Kidney (tissue), 14 donors: Measurements from ENCODE around the gene PIP4K2A. TPM values are rescaled to one million over a fixed set of nuclear protein-coding genes. Genes with fewer than 3 reads are reported as not detected.
A peak's percentile ranks its signal among the peaks of the same experiment; 100 is the strongest.

ENCODE experiments used
- DNase-seq, 5 donors: peaks; one replicate each; pipeline ENCODE4 v3.0.0-alpha.2; 2013 to 2020
- FAIRE-seq: peaks from 2 replicates; lab custom pipeline; 2012; peaks lifted over from hg19 to GRCh38; lab: Jason Lieb, UNC
- H3K27ac ChIP-seq, 2 donors: one replicate each; pipeline ENCODE4 v1.7.0; 2013; ENCODE audit warnings: low read depth in 2 of 2, low read length in 2 of 2, inconsistent platforms in 1 of 2
- H3K27me3 ChIP-seq: one replicate; pipeline ENCODE4 v1.7.1; 2013; ENCODE audit warnings: low read length, inconsistent platforms; ENCODE audit not compliant: control insufficient read depth, insufficient read depth
- H3K36me3 ChIP-seq, 3 donors: one replicate each; pipeline versions ENCODE4 v1.7.0 to v1.7.1; 2013; ENCODE audit warnings: low read length in 3 of 3, control low read depth in 1 of 3, inconsistent platforms in 1 of 3; ENCODE audit not compliant: insufficient read depth in 3 of 3, control insufficient read depth in 2 of 3
- H3K4me1 ChIP-seq, 3 donors: one replicate each; pipeline versions ENCODE4 v1.7.0 to v1.7.1; 2013; ENCODE audit warnings: low read length in 3 of 3, inconsistent platforms in 1 of 3, low read depth in 1 of 3; ENCODE audit not compliant: control insufficient read depth in 2 of 3, insufficient read depth in 2 of 3
- H3K4me3 ChIP-seq, 3 donors: one replicate each; pipeline versions ENCODE4 v1.7.0 to v1.8.1; 2013; ENCODE audit warnings: low read length in 3 of 3, control low read depth in 1 of 3, inconsistent platforms in 1 of 3
- H3K9ac ChIP-seq, 3 donors: one replicate each; pipeline versions ENCODE4 v1.7.0 to v1.7.1; 2013; ENCODE audit warnings: low read length in 3 of 3, control low read depth in 1 of 3, inconsistent platforms in 1 of 3
- H3K9me3 ChIP-seq, 3 donors: one replicate each; pipeline versions ENCODE4 v1.7.0 to v1.7.1; 2013; ENCODE audit warnings: low read length in 3 of 3, control low read depth in 1 of 3, inconsistent platforms in 1 of 3; ENCODE audit not compliant: control insufficient read depth in 2 of 3, insufficient read depth in 1 of 3
- CTCF ChIP-seq: IDR thresholded peaks from 3 replicates; pipeline ENCODE4 v1.5.1; 2012; ENCODE audit warnings: mild to moderate bottlenecking, moderate library complexity, borderline replicate concordance; ENCODE audit not compliant: insufficient read depth; ENCODE audit errors: extremely low read depth
- intact Hi-C: fragments of 100-400 bp; cut with DNase I; formaldehyde crosslinking; loops from one replicate; pipeline ENCODE4 v1.11.1; 2022
- polyA plus RNA-seq: library from polyadenylated mRNA; stranded (reverse); fragments of 350-450 nt; fragmentation: Illumina TruSeq; extraction: RNeasy Lipid Tissue Mini Kit (QIAGEN cat#74804); gene quantifications from one replicate; pipeline ENCODE4 v1.2.3, GENCODE V29; 2014; ENCODE audit warnings: low read depth, low replicate concordance; ENCODE audit not compliant: insufficient read depth
- total RNA-seq: library from RNA; stranded (reverse); fragmentation: NEBNext Ultra II Directional; extraction: Animal tissue kit (Norgen Biotek cat#: 25700); gene quantifications from one replicate; pipeline ENCODE4 v1.2.1, GENCODE V29; 2021
- donor health status: control.
- donor health status: control.
- donor health status: control.
- donor health status: control.
- donor health status: control.
- donor health status: DM: yes; HTN: yes; CAD: no.
- donor health status: Normal renal cell carcinoma (clear cell type).

The PIP4K2A gene
- total and polyA plus RNA-seq, 2 donors from 2014 or later = 12.2 to 54.6 TPM

DNA sequence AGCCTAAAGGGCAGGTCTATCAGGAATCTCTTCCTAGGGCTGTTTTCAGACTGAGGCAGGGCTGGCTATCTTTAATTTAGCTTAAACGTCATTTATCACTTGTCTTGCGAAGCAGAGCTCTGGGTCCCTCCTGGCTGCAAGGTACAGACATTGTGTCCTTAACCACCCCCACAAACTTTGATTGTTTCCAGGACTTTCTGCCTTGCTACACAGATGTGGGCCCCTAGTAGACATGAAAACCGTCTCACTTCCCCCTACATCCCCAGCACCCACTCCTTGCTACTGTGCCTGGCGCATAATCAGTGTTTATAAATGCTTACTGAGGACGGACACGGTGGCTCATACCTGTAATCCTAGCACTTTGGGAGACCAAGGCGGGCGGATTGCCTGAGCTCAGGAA lies 54.5 kb downstream of the PIP4K2A start:
- H3K27me3 ChIP-seq = no peaks in the 10 kb centered on the region
- H3K9me3 ChIP-seq = no peaks in the 10 kb centered on the region
- no peak overlapping the region for H3K4me3 ChIP-seq
- peaks cover 0 to 12% (median 7%) of the 10 kb centered on the region in 3 donors for H3K4me1 ChIP-seq
- TF ChIP-seq CTCF = no peak
- no peaks in the 10 kb centered on the region for H3K36me3 ChIP-seq
- no peak overlapping the region for H3K9ac ChIP-seq
- H3K27ac ChIP-seq = no peak overlapping the region
- FAIRE-seq (no peak), DNase-seq (peak in 2 of 5 donors; percentile 49 to 56)
- intact Hi-C loops = no loop called here

GRCh38 chr10:22658745-22659410 lies 55.5 kb downstream of the PIP4K2A start:
- intact Hi-C loops = no loop called here
- TF ChIP-seq CTCF = no peak
- Histone ChIP-seq H3K9ac (no peak overlapping the region), H3K9me3 (no peaks in the 10 kb centered on the region), H3K36me3 (no peaks in the 10 kb centered on the region), H3K27me3 (no peaks in the 10 kb centered on the region), H3K27ac (no peak overlapping the region), H3K4me3 (no peak overlapping the region), H3K4me1 (peaks cover 4 to 12% (median 7%) of the 10 kb centered on the region in 3 donors)
- FAIRE-seq (no peak), DNase-seq (no peak)

GRCh38 chr10:22657566-22658225 lies 56.7 kb downstream of the PIP4K2A start:
- H3K27me3 ChIP-seq = no peaks in the 10 kb centered on the region
- peaks cover 4 to 7% (median 5%) of the 10 kb centered on the region in 3 donors for H3K4me1 ChIP-seq
- H3K36me3 ChIP-seq = no peaks in the 10 kb centered on the region
- H3K4me3 ChIP-seq = no peak overlapping the region
- H3K9ac ChIP-seq = no peak overlapping the region
- intact Hi-C loops = no loop called here
- no peak for TF ChIP-seq CTCF
- no peak for FAIRE-seq
- no peak for DNase-seq
- no peaks in the 10 kb centered on the region for H3K9me3 ChIP-seq
- peak overlapping the region in 1 of 2 donors; percentile 35 for H3K27ac ChIP-seq
